A673 (cell line): ENCODE data around the gene CLCN2. TPM values are rescaled to one million over a fixed set of nuclear protein-coding genes. Genes with fewer than 3 reads are reported as not detected.

Experiments used
- BruUV-seq: library from RNA; stranded (reverse); fragments of 400-500 nt; replicated peaks from 2 replicates; lab custom pipeline; 2021; lab: Mats Ljungman, UMichigan
- CTCF ChIA-PET: fragments of 300-600 bp; sonication (Branson Sonifier 250); formaldehyde crosslinking; loops from one replicate; lab custom pipeline; 2022; ENCODE audit warnings: antibody characterized with exemption; lab: Charles Lee
- POLR2A ChIA-PET: fragments of 300-600 bp; sonication (Branson Sonifier 250); formaldehyde crosslinking; loops from one replicate; lab custom pipeline; 2022; ENCODE audit warnings: antibody characterized with exemption; ENCODE audit not compliant: low non-redundant PET; lab: Charles Lee
- DNase-seq: peaks from one replicate; pipeline ENCODE4 v3.0.0-alpha.2; 2015; ENCODE audit warnings: low spot score
- H3K27ac ChIP-seq: fragments of 200-600 bp; sonication (generic); 2 replicates; pipeline ENCODE4 v1.5.1; 2016; ENCODE audit warnings: mixed run types, low read depth, mild to moderate bottlenecking, mixed read lengths, antibody characterized with exemption, low read length; ENCODE audit not compliant: poor library complexity, severe bottlenecking
- H3K27me3 ChIP-seq: fragments of 200-600 bp; sonication (generic); replicated peaks from 2 replicates; pipeline ENCODE4 v1.6.1; 2017; ENCODE audit warnings: mixed run types, low read depth, mild to moderate bottlenecking, mixed read lengths, antibody characterized with exemption, low read length; ENCODE audit not compliant: insufficient read depth, poor library complexity
- H3K36me3 ChIP-seq: fragments of 200-600 bp; sonication (generic); 2 replicates; pipeline ENCODE4 v1.6.1; 2016; ENCODE audit warnings: mixed run types, mild to moderate bottlenecking, mixed read lengths, antibody characterized with exemption, low read length; ENCODE audit not compliant: insufficient read depth, poor library complexity, severe bottlenecking
- H3K4me1 ChIP-seq: fragments of 200-600 bp; sonication (generic); 2 replicates; pipeline ENCODE4 v1.6.1; 2017; ENCODE audit warnings: mixed run types, mild to moderate bottlenecking, mixed read lengths, antibody characterized with exemption, low read length; ENCODE audit not compliant: insufficient read depth, poor library complexity, severe bottlenecking
- H3K4me3 ChIP-seq: fragments of 200-600 bp; sonication (generic); 2 replicates; pipeline ENCODE4 v1.5.1; 2016; ENCODE audit warnings: low read depth, mixed run types, mild to moderate bottlenecking, mixed read lengths, low read length; ENCODE audit not compliant: poor library complexity, severe bottlenecking
- H3K9me3 ChIP-seq: fragments of 200-600 bp; sonication (generic); 2 replicates; pipeline ENCODE4 v1.6.1; 2016; ENCODE audit warnings: mixed run types, low read depth, mild to moderate bottlenecking, mixed read lengths, antibody characterized with exemption, low read length; ENCODE audit not compliant: poor library complexity, severe bottlenecking
- EZH2 ChIP-seq: fragments of 200-600 bp; sonication (generic); IDR thresholded peaks from 2 replicates; pipeline ENCODE4 v1.6.1; 2017; ENCODE audit warnings: borderline replicate concordance, low read depth, mild to moderate bottlenecking, mixed read lengths, antibody characterized with exemption, low read length; ENCODE audit not compliant: poor library complexity, severe bottlenecking
- intact Hi-C: fragments of 100-400 bp; cut with micrococcal nuclease; formaldehyde crosslinking; loops from one replicate; pipeline ENCODE4 v1.10.0; 2022; ENCODE audit not compliant: unreplicated experiment
- total RNA-seq: library from RNA; stranded (reverse); gene quantifications from 2 replicates; pipeline ENCODE4 v1.2.3, GENCODE V29; 2021
- TF ChIP-seq, protein P1 (sequence below): fragments of 300-800, 200-600 bp; sonication (generic); conservative IDR thresholded peaks from 2 replicates; pipeline ENCODE4 v1.5.1; 2017; ENCODE audit warnings: low read depth, mild to moderate bottlenecking, antibody characterized with exemption, low read length, moderate library complexity, mixed read lengths

CLCN2 gene
- total RNA-seq, 1 experiment from 2014 or later, result 11.2 TPM

DNA sequence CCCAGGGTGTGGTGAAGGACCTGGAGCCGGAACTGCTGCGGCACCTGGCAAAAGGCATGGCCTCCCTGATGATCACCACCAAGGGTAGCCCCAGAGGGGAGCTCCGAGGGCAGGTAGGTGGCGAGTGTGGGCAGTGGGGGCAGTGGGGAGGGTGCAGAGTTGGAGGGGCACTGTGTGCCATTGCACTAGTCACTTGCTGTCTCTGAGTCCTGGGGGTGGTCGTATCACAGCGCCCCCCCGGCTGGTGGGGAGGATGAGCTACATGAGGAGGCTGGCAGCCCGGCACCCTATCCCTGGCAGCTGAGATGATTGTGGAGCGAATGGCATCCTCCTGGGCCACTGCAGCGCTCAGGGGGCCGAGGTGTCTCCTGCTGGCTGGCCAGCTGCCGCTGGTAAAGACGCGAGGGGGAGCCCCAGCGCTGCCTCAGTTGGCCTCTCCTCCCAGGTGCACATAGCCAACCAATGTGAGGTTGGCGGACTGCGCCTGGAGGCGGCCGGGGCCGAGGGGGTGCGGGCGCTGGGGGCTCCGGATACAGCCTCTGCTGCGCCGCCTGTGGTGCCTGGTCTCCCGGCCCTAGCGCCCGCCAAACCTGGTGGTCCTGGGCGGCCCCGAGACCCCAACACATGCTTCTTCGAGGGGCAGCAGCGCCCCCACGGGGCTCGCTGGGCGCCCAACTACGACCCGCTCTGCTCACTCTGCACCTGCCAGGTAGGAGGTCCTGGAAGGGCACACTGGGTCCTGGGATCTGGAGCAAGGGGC lies 24.8 kb upstream of the CLCN2 start:
- DNase-seq, result no peak
- ChIA-PET POLR2A (no interaction called here), CTCF (interaction anchor here (0.6 kb wide), 1 partner anchor 15 kb away, joined by 6 read pairs; no protein-coding TSS in a partner anchor)
- H3K36me3 ChIP-seq, result no peaks in the 10 kb centered on the region
- no TSS peak for BruUV-seq
- H3K4me1 ChIP-seq, result no peaks in the 10 kb centered on the region
- H3K27me3 ChIP-seq, result peaks cover 10% of the 10 kb centered on the region
- H3K4me3 ChIP-seq, result no peak overlapping the region
- TF ChIP-seq, protein P1, sequence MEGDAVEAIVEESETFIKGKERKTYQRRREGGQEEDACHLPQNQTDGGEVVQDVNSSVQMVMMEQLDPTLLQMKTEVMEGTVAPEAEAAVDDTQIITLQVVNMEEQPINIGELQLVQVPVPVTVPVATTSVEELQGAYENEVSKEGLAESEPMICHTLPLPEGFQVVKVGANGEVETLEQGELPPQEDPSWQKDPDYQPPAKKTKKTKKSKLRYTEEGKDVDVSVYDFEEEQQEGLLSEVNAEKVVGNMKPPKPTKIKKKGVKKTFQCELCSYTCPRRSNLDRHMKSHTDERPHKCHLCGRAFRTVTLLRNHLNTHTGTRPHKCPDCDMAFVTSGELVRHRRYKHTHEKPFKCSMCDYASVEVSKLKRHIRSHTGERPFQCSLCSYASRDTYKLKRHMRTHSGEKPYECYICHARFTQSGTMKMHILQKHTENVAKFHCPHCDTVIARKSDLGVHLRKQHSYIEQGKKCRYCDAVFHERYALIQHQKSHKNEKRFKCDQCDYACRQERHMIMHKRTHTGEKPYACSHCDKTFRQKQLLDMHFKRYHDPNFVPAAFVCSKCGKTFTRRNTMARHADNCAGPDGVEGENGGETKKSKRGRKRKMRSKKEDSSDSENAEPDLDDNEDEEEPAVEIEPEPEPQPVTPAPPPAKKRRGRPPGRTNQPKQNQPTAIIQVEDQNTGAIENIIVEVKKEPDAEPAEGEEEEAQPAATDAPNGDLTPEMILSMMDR, result no peak
- TF ChIP-seq EZH2, result no peak
- H3K27ac ChIP-seq, result no peak overlapping the region
- intact Hi-C loops, result no loop called here
- H3K9me3 ChIP-seq, result no peaks in the 10 kb centered on the region

DNA sequence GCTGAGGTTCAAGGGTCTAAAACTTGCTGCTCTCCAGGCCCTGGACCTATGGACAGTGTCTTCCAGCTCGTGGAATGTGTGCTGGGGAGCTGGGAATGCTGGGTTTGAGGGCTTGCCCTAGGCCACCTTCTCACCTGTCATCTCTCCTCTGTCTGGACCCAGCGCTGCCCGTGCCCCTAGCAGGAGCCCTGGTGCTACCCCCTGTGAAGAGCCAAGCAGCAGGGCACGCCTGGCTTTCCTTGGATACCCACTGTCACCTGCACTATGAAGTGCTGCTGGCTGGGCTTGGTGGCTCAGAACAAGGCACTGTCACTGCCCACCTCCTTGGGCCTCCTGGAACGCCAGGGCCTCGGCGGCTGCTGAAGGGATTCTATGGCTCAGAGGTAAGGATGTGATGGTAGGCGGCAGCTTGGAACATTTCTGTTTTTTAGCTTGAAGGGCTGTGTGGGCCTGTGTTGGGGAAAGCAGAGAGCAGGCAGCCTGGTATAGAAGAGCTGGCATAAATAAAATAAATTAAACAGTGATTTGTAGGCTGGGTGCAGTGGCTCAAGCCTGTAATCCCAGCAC lies 23.5 kb upstream of the CLCN2 start:
- Histone ChIP-seq H3K27me3 (peaks cover 18% of the 10 kb centered on the region), H3K4me1 (peaks cover 4% of the 10 kb centered on the region), H3K36me3 (no peaks in the 10 kb centered on the region), H3K9me3 (no peaks in the 10 kb centered on the region), H3K27ac (no peak overlapping the region), H3K4me3 (no peak overlapping the region)
- no peak for DNase-seq
- BruUV-seq, result no TSS peak
- ChIA-PET CTCF (no interaction called here), POLR2A (no interaction called here)
- TF ChIP-seq, protein P1, result no peak
- no peak for TF ChIP-seq EZH2
- intact Hi-C loops, result no loop called here

DNA sequence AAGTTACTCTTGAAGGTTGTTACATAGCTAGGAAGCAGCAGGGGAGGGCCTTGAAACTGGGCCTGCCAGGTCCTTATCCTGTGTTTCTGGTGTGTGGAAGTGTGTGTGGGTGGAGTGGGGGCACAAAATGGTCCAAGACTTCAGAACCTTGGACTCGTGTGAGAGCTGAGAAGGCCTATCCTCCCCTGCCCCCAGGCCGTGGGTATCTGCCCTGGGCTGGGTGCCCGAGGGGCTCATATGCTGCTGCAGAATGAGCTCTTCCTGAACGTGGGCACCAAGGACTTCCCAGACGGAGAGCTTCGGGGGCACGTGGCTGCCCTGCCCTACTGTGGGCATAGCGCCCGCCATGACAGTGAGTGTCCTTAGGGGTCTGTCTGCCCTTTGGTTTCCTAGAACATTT lies 22.9 kb upstream of the CLCN2 start:
- Histone ChIP-seq H3K27ac (no peak overlapping the region), H3K27me3 (peaks cover 20% of the 10 kb centered on the region), H3K4me3 (no peak overlapping the region), H3K4me1 (peaks cover 4% of the 10 kb centered on the region), H3K9me3 (no peaks in the 10 kb centered on the region), H3K36me3 (no peaks in the 10 kb centered on the region)
- intact Hi-C loops, result no loop called here
- POLR2A ChIA-PET, result no interaction called here
- no peak for DNase-seq
- BruUV-seq, result no TSS peak
- TF ChIP-seq, protein P1, result no peak
- no peak for TF ChIP-seq EZH2
- CTCF ChIA-PET, result no interaction called here
